ENCODE measurements around the gene PALMD.

The PALMD gene

DNA sequence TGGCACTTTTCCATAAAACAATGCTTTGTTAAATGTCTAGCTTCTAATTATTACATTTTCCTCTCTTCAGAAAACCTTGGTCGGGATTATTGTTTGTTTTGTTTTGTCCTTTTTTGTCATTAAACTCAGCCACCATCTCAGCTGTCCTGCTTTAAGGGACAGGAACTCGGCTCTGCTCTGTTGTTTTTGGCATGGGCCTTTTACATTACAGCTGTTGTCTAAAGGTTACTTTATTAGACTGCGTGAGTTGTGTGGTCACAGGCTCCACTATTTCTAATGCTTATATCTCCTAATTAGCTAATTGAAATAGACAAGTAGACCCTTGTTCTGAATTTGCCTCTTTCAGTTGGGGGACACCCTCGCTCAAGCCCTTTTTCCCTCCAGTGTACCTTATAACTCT lies 1.6 kb downstream of the PALMD start:
- no peak for TF ChIP-seq CTCF (conservative IDR thresholded peaks at IDR 0.05; ENCODE audit: low read depth, low read length)
- no peak for DNase-seq (ENCODE audit: low read depth)
- H3K4me3 ChIP-seq (ENCODE audit: low read depth, low read length), result no peak overlapping the region

- DNase-seq (ENCODE audit: low read depth), result no peak
- peak; percentile 42 for TF ChIP-seq CTCF (conservative IDR thresholded peaks at IDR 0.05; ENCODE audit: low read depth, low read length)
- H3K4me3 ChIP-seq (ENCODE audit: low read depth, low read length), result no peak overlapping the region
Observed at GRCh38 chr1:99648107-99648506, 2.2 kb downstream of the PALMD start.

- peak; percentile 54 for DNase-seq (ENCODE audit: low read depth)
- H3K4me3 ChIP-seq (ENCODE audit: low read depth, low read length), result no peak overlapping the region
- TF ChIP-seq CTCF (conservative IDR thresholded peaks at IDR 0.05; ENCODE audit: low read depth, low read length), result no peak
Observed at GRCh38 chr1:99650030-99650429, 4.1 kb downstream of the PALMD start.

DNA sequence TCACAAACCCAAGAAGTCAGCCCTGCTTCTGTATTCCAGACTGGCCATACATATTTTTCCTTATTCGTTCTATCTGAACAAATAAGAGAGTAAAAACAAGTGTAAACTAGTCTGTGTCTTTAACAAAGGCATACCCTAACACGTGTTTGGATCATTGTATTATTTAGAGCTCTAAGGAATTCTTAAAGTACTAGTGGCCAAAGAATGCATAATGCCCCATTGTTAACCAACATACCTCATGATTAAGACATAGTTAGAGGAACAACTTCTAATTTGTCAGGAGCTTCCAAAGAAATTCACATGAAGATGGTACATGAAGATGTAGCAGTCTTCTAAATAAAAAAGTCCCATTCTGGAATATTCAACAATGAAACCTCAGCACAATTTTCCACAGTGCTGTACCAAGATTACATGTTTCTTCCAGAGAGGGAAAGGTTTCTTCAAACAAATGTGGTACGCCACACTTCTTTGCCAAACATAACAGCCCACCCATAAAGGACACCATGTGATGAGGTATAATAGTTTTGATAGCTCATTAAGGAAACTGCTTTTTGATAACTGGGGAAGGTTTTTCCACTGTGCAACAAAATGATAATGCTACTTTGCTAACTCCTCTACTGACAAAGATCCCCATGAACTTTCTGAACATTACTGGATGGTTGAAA lies 5.0 kb downstream of the PALMD start:
- no peak for DNase-seq (ENCODE audit: low read depth)
- no peak overlapping the region for H3K4me3 ChIP-seq (ENCODE audit: low read depth, low read length)
- no peak for TF ChIP-seq CTCF (conservative IDR thresholded peaks at IDR 0.05; ENCODE audit: low read depth, low read length)

- no peak for TF ChIP-seq CTCF (conservative IDR thresholded peaks at IDR 0.05; ENCODE audit: low read depth, low read length)
- no peak for DNase-seq (ENCODE audit: low read depth)
- H3K4me3 ChIP-seq (ENCODE audit: low read depth, low read length), result no peak overlapping the region
Observed at GRCh38 chr1:99652881-99653281, 7.0 kb downstream of the PALMD start.

DNA sequence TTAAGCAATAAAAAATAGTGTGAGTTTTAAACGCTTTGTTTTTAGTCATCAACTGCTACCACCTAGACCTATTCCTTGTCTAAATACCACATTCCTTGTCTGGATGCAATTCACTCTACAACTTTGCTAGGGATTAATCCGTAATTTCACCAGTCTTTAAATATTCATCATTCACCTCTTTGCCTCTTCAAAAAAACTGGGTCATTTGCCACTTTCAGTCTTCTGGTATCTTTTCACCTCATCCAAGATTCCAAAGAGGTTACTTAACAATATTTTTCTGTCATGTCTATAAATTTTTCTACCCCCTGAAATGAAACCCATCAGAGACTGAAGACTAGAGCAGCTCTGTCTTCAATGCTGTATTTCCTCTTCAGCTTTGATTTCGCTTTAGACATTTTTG lies 9.5 kb downstream of the PALMD start:
- no peak for DNase-seq (ENCODE audit: low read depth)
- no peak overlapping the region for H3K4me3 ChIP-seq (ENCODE audit: low read depth, low read length)
- no peak for TF ChIP-seq CTCF (conservative IDR thresholded peaks at IDR 0.05; ENCODE audit: low read depth, low read length)

DNA sequence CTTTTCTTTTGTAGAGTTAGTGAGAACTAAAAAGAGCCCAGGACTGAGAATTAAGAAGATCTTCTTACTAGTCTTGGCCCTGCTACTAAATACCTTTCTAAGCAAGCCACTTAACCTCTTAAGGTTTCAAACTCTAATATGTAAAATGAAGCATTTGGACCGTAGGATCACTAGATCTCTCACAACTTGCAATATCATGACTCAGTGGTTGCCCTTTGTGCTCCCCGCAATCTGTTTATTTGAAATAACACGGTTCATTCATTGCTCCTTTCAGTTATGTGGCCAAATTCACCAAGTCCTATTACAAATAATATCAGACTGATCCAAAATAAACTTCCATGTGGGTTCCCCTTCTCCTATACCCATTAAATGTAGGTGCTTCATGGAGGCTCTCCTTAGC lies 10.8 kb downstream of the PALMD start:
- TF ChIP-seq CTCF (conservative IDR thresholded peaks at IDR 0.05; ENCODE audit: low read depth, low read length), result no peak
- DNase-seq (ENCODE audit: low read depth), result no peak
- H3K4me3 ChIP-seq (ENCODE audit: low read depth, low read length), result no peak overlapping the region

All from choroid plexus epithelial cell (primary cell).